ENCODE data around the gene STK31.
"Not testable (repeated sequence)": the region's sequence is repeated elsewhere in the genome, so short reads cannot be mapped to it uniquely, and the experiment has no call there.

The STK31 gene

GRCh38 chr7:23713285-23714149, 3.5 kb downstream of the STK31 start:
- no peak for DNase-seq

DNA sequence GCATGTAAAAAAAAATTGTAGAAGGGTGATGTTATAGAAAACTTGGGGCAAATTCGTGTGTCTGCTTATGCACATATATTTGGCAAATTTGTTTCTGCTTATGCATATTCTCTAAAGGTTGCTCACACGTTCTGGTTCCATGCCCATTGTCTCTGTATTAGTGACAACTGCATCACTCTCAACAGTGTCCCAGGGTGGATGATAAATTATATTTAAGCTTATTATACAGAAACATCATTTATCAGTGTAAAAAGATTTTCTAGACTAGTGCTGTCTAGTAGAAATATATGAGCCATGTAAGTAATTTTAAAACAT, 4.1 kb downstream of the STK31 start:
- no peak for DNase-seq

GRCh38 chr7:23714579-23714978, 4.6 kb downstream of the STK31 start:
- no peak for DNase-seq

DNA sequence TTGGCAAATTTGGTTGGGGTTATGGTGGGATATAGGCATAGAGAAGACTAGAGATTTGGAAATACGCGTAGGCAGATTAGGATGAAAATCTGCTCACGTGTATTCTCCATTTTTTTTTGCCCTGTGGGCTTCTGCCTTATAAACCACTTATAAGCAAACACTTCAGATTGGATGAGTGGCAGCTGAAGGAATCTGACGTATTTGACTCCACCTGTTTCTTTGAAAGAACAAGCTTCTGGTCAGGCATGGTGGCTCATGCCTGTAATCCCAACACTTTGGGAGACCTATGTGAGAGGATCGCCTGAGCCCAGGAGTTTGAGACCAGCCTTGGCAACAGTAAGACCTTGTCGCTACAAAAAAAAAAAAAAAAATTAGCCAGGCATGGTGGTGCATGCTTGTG, 5.1 kb downstream of the STK31 start:
- no peak for DNase-seq

- no peak for DNase-seq
These were observed 7.8 kb downstream of the STK31 start for GRCh38 chr7:23717788-23718187.

GRCh38 chr7:23721456-23721855, 11.4 kb downstream of the STK31 start:
- no peak for DNase-seq

DNA sequence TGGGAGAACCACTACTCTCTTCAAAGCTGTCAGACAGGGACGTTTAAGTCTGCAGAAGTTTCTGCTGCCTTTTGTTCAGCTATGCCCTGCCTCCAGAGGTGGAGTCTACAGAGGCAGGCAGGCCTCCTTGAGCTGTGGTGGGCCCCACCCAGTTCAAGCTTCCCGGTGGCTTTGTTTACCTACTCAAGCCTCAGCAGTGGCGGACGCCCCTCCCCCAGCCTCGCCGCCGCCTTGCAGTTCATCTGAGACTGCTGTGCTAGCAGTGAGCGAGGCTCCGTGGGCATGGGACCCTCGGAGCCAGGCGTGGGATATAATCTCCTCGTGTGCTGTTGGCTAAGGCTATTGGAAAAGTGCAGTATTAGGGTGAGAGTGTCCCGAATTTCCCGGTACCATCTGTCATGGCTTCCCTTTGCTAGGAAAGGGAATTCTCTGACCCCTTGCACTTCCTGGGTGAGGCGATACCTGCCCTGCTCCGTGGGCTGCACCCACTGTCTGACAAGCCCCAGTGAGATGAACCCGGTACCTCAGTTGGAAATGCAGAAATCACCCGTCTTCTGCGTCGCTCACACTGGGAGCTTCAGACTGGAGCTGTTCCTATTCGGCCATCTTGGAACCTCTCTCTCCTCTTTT, 12.7 kb downstream of the STK31 start:
- not testable (repeated sequence) for DNase-seq

- DNase-seq: not testable (repeated sequence)
These were observed 14.1 kb downstream of the STK31 start for GRCh38 chr7:23724113-23724512.

GRCh38 chr7:23742051-23742450, 32.0 kb downstream of the STK31 start:
- no peak for DNase-seq

GRCh38 chr7:23743226-23743625, 33.2 kb downstream of the STK31 start:
- no peak for DNase-seq

DNA sequence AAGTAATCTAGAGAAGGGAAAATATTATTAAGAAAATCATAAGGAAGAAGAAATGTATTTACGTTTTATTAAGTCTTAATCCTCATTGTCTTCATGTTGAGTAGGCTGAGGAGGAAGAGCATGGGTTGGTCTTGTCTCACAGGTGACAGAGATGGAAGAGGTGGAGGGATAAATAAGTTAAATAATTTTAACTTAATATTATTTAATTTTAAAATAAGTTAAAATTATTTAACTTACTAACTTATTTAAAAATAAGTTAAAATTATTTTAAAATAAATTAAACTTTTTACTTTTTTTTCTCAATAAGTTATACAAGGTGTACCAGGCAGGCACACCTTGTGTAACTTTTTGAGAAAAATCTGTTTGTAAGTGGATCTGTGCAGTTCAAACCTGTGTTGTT, 36.6 kb downstream of the STK31 start:
- no peak for DNase-seq

GRCh38 chr7:23751852-23752251, 41.8 kb downstream of the STK31 start:
- DNase-seq: no peak

- not testable (repeated sequence) for DNase-seq
These were observed 48.8 kb downstream of the STK31 start for GRCh38 chr7:23758839-23759238.

DNA sequence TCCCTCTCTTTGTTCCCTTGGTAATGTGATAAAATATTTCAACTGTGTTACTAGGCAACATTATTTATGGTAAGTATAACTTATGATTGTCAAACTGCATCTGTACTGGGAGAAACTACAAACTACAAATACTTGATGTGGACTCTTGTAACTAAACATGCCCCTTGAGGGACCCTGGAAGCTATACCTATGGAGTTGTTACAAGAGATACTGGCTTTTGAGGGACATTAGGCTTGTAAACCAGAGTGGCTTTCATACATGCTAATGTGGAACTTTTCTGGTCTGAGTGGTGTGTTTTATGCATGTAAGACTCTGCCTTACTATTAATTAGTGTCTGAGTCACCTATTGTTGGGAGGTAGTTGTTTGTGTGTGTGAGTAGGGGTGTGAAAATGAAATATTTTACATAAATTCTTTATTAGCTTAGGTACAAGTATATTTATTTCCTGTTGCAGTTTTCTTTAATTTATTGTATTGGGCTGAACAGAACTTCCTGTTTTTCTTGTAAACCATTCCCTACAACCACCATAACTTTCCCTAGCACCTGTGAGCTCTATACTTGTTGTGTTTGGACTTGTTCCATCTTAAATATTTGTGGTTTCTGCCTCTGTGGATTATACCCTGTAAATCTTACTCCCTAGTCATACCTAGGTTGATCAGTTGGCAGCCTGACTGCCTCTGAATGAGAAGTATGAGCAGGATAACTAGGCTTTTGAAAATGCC, 49.8 kb downstream of the STK31 start:
- no peak for DNase-seq

DNA sequence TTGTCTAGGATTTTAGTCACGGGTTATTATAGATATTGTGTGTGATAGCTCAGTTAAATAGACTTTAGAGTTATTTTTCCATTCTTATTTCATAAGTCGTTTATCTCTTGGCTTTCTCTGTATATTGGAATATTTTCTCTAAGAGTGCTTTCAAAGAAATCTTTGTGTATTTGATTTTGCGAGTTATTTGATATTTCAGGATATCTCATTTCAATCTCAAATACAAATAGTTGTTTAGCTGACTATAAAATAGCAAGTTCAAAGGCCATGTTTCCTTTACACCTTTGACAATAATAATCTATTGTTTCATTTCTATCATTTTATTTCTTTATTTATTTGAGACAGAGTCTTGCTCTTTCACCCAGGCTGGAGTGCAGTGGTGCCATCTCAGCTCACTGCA, 55.9 kb downstream of the STK31 start:
- no peak for DNase-seq

DNA sequence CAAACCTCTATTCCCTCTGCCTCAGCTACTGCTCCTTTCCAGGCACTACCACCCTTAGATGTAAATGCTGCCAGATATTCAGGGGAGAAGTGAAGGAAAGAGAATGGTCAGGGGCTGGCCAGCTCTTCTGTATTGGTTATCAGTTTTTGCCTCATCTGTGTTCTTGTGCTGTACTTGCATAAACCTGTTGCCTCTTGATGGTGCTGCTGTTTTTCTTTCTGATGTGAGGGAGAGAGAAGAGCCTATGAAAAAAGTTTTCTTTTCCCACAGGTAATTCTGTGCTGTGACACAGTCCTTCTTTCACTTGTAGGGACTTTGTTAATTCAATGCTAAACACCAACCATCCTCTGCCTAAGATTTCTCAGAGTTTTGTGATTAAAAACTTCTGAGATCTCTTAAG, 57.5 kb downstream of the STK31 start:
- DNase-seq: no peak

- DNase-seq: no peak
These were observed 58.0 kb downstream of the STK31 start for GRCh38 chr7:23768022-23768421.

DNA sequence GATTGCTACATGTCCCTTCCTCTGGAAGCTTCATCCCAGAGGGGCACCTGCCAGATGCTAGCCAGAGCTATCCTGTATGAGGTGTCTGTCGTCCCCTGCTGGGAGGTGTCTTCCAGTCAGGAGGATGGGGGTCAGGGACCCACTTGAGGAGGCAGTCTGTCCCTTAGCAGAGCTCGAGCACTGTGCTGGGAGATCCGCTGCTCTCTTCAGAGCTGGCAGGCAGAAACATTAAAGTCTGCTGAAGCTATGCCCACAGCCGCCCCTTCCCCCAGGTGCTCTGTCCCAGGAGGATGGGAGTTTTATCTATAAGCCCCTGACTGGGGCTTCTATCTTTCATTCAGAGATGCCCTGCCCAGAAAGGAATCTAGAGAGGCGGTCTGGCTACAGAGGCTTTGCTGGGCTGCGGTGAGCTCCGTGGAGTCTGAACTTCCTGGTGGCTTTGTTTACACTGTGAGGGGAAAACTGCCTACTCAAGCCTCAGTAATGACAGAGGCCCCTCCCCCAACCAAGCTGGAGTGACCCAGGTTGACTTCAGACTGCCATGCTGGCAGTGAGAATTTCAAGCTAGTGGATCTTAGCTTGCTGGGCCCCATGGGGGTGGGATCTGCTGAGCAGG, 69.3 kb downstream of the STK31 start:
- not testable (repeated sequence) for DNase-seq

DNA sequence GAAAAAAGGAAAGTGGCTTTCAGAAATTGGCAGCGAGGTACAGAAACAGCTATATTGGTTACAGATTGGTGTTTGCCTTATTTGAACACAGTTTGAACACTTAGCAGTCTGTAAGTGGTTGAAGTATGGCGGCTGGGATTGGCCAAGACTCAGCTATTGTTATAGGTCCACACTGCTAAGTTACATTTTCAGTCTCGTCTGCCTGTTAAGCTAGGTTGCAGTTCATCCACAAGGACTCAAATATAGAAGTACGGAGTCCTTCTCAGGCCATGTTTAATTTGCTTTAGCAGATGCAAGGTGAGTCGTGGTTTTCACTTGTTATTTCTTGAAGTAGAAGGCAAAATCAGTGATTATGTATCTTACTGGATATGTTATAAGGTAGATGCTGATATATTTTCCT, 73.1 kb downstream of the STK31 start:
- DNase-seq: no peak

DNA sequence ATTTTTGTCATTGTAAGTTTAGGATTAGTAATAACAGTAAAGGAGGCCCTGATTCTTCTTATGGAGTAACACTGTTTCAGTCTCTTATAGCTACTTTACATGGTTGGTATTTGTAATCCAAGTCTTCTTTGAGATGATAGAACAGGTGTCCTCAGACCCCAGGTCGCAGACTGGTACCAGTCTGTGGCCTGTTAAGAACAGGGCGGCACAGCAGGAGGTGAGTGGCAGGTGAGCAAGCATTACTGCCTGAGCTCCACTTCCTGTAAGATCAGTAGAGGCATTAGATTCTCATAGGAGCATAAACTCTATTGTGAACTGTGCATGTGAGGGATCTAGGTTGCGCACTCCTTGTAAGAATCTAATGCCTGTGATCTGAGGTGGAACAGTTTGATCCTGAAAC, 77.3 kb downstream of the STK31 start:
- DNase-seq: no peak

GRCh38 chr7:23788843-23789242, 78.8 kb downstream of the STK31 start:
- no peak for DNase-seq

DNA sequence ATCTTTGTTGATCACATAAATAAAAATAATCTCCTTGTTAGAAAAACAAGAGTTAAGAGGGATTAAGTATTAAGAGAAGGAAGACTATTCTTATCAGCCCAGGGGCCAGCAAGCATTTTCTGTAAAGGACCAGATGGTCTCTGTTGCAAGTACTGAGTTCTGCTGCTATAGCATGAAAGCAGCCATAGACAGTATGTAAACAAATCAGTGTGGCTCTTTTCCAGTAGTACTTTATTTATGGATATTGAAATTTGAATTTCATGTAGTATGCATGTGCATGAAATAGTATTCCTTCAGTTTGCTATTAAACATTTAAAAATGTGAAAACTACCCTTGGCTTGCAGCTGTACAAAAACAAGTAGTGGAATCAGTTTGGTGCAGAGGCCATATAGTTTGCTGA, 81.7 kb downstream of the STK31 start:
- no peak for DNase-seq

- no peak for DNase-seq
These were observed 92.8 kb downstream of the STK31 start for GRCh38 chr7:23802720-23803397.
